ENCODE measurements around the gene FGF14. TPM values are rescaled to one million over a fixed set of nuclear protein-coding genes. Genes with fewer than 3 reads are reported as not detected.

FGF14 gene
- total RNA-seq, 3 donors from 2014 or later, result 0.43 to 2.5 (median 0.70) TPM

GRCh38 chr13:102207680-102208342 lies 194.0 kb downstream of the FGF14 start:
- no peaks in the 10 kb centered on the region for H3K4me1 ChIP-seq (ENCODE audit: low read depth)
- ATAC-seq (no peak), DNase-seq (no peak)
- intact Hi-C loops (cut with DNase I, micrococcal nuclease), result no loop called here
- H3K9me3 ChIP-seq, result no peaks in the 10 kb centered on the region
- no peak for TF ChIP-seq CTCF (IDR thresholded peaks at IDR 0.05)
- no peak overlapping the region for H3K4me3 ChIP-seq
- H3K36me3 ChIP-seq (ENCODE audit: low read depth), result no peaks in the 10 kb centered on the region

GRCh38 chr13:102203718-102204117 lies 198.1 kb downstream of the FGF14 start:
- Histone ChIP-seq H3K4me1 (ENCODE audit: low read depth) (no peaks in the 10 kb centered on the region), H3K9me3 (no peaks in the 10 kb centered on the region), H3K36me3 (ENCODE audit: low read depth) (no peaks in the 10 kb centered on the region), H3K4me3 (no peak overlapping the region)
- ATAC-seq, result no peak
- no peak for TF ChIP-seq CTCF (IDR thresholded peaks at IDR 0.05)
- DNase-seq, result no peak
- intact Hi-C loops (cut with DNase I, micrococcal nuclease), result no loop called here

- TF ChIP-seq CTCF (IDR thresholded peaks at IDR 0.05), result no peak
- H3K4me3 ChIP-seq, result no peak overlapping the region
- H3K36me3 ChIP-seq (ENCODE audit: low read depth), result no peaks in the 10 kb centered on the region
- H3K9me3 ChIP-seq, result no peaks in the 10 kb centered on the region
- ATAC-seq (no peak), DNase-seq (no peak)
- intact Hi-C loops (cut with DNase I, micrococcal nuclease), result no loop called here
- no peaks in the 10 kb centered on the region for H3K4me1 ChIP-seq (ENCODE audit: low read depth)
Measured at GRCh38 chr13:102198418-102199311, 203.2 kb downstream of the FGF14 start.

- intact Hi-C loops (cut with DNase I, micrococcal nuclease), result no loop called here
- Histone ChIP-seq H3K4me3 (no peak overlapping the region), H3K9me3 (no peaks in the 10 kb centered on the region), H3K36me3 (ENCODE audit: low read depth) (no peaks in the 10 kb centered on the region), H3K4me1 (ENCODE audit: low read depth) (no peaks in the 10 kb centered on the region)
- ATAC-seq, result no peak
- TF ChIP-seq CTCF (IDR thresholded peaks at IDR 0.05), result no peak
- no peak for DNase-seq
Measured at GRCh38 chr13:102197193-102197592, 204.7 kb downstream of the FGF14 start.

- no peak for TF ChIP-seq CTCF (IDR thresholded peaks at IDR 0.05)
- Histone ChIP-seq H3K36me3 (ENCODE audit: low read depth) (no peaks in the 10 kb centered on the region), H3K9me3 (no peaks in the 10 kb centered on the region), H3K4me3 (no peak overlapping the region), H3K4me1 (ENCODE audit: low read depth) (no peaks in the 10 kb centered on the region)
- intact Hi-C loops (cut with DNase I, micrococcal nuclease), result no loop called here
- ATAC-seq, result no peak
- no peak for DNase-seq
Measured at GRCh38 chr13:102195566-102196462, 206.0 kb downstream of the FGF14 start.
